NT2/D1 (cell line): ENCODE data around the gene CDK14.

Source experiments
- DNase-seq: peaks from one replicate; pipeline ENCODE4 v3.0.0-alpha.2; 2011; ENCODE audit warnings: low read depth, low spot score
- H3K27me3 ChIP-seq: 2 replicates; pipeline ENCODE4 v1.6.0; 2011; ENCODE audit warnings: mild to moderate bottlenecking; ENCODE audit not compliant: insufficient read length, insufficient read depth
- H3K36me3 ChIP-seq: 2 replicates; pipeline ENCODE4 v1.6.1; 2011; ENCODE audit warnings: mild to moderate bottlenecking, low read length, mixed read lengths; ENCODE audit not compliant: insufficient read depth, insufficient read length
- H3K4me1 ChIP-seq: 2 replicates; pipeline ENCODE4 v1.5.1; 2011; ENCODE audit not compliant: insufficient read depth, insufficient read length
- H3K4me3 ChIP-seq: 2 replicates; pipeline ENCODE4 v1.5.1; 2011; ENCODE audit warnings: low read depth; ENCODE audit not compliant: insufficient read length
- H3K9ac ChIP-seq: 2 replicates; pipeline ENCODE4 v1.6.0; 2011; ENCODE audit warnings: low read depth; ENCODE audit not compliant: insufficient read length
- H3K9me3 ChIP-seq: 2 replicates; pipeline ENCODE4 v1.5.1; 2011; ENCODE audit warnings: mild to moderate bottlenecking, low read length; ENCODE audit not compliant: insufficient read depth
- SUZ12 ChIP-seq: IDR thresholded peaks from 2 replicates; pipeline ENCODE4 v1.6.1; 2011; ENCODE audit not compliant: insufficient read length, insufficient read depth; ENCODE audit errors: extremely low read depth
- YY1 ChIP-seq: IDR thresholded peaks from 2 replicates; pipeline ENCODE4 v1.6.1; 2011; ENCODE audit not compliant: insufficient read length, insufficient read depth
- ZNF274 ChIP-seq: IDR thresholded peaks from 2 replicates; pipeline ENCODE4 v1.6.1; 2011; ENCODE audit warnings: mild to moderate bottlenecking, low read depth, low read length

Gene CDK14

DNA sequence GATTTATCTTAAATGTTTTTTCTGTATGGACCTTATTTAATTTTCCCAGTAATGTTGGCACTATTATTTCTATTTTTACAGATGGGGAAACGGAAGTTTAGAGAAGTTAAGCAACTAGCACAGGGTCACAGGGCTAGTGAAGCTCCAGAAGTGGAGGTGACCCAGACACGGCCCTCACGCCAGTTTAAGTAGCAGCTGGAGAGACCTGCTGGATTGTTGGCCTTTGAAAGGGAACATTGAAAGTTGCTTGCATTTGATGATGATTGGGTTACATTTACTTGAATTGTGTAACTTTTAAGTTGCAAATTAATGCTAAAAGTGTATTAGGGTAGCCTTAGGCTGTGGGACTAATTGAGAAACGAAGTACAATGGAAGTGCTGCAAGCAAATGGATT is 25.6 kb downstream of the CDK14 start:
- no peak overlapping the region for H3K9ac ChIP-seq
- no peaks in the 10 kb centered on the region; the same call in 1 of the 2 replicates for H3K9me3 ChIP-seq
- no peak for TF ChIP-seq SUZ12
- no peak for TF ChIP-seq YY1
- TF ChIP-seq ZNF274: no peak
- H3K4me1 ChIP-seq: no peaks in the 10 kb centered on the region
- H3K36me3 ChIP-seq: peaks cover 4% of the 10 kb centered on the region
- peak; percentile 63 for DNase-seq
- no peak overlapping the region for H3K4me3 ChIP-seq
- H3K27me3 ChIP-seq: peaks cover 9% of the 10 kb centered on the region

DNA sequence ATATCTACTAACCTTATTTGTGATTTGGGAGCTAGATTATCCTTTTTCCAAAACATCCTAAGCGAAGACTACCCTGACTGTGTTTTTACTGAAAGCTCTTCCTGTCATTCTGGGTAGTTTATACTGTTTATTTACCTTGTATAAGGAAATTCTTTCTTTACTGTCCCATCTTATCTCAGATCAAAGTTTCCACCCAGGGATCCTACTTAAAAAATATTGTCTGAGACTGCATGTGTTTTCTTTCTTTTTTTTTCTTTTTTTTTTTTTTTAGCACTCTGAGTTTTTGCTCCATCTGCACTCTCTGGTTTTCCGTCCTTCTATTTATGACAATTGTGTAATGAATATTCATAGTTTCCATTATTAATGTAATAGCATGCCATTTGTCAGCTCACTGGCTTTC is 26.5 kb downstream of the CDK14 start:
- Histone ChIP-seq H3K4me1 (no peaks in the 10 kb centered on the region), H3K36me3 (peaks cover 4% of the 10 kb centered on the region), H3K9me3 (no peaks in the 10 kb centered on the region; the same call in 1 of the 2 replicates), H3K9ac (no peak overlapping the region), H3K27me3 (peaks cover 9% of the 10 kb centered on the region), H3K4me3 (no peak overlapping the region)
- no peak for TF ChIP-seq ZNF274
- no peak for TF ChIP-seq SUZ12
- no peak for TF ChIP-seq YY1
- no peak for DNase-seq

DNA sequence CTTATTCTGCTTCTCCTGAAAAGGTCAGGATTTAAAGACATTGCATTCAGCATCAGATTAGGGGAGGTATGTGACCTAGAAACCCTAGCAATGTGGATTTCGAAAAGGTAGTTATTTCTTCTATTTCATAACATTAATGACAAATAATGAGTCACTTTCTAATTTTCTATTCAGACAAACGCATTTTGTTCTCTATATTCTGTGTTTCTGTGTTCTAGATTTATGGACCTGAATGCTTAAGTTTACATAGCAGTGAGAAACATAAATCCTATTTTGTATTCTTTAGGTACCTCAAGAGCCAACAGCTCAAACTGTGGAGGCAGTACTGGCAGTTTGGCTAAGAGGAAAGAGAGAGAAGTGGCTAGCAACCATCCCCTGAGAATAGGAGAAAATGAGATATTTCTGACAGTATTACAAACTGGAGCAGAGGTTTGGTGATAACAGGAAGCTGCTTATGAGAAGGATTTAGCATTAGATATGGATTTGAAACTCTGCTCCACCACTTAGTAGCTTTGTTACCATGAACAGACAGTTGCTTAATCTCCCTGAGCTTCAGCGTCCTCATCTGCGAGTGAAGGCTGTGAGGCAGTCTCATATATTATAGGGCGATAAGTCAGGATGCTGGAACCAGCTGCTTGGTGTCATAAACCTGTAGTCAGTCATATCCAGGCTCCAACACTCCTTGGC is 28.2 kb downstream of the CDK14 start:
- no peaks in the 10 kb centered on the region for H3K4me1 ChIP-seq
- H3K9ac ChIP-seq: no peak overlapping the region
- TF ChIP-seq SUZ12: no peak
- no peak for TF ChIP-seq YY1
- no peak for TF ChIP-seq ZNF274
- no peaks in the 10 kb centered on the region; the same call in 1 of the 2 replicates for H3K9me3 ChIP-seq
- H3K27me3 ChIP-seq: peaks cover 9% of the 10 kb centered on the region
- no peak for DNase-seq
- H3K4me3 ChIP-seq: no peak overlapping the region
- H3K36me3 ChIP-seq: peaks cover 4% of the 10 kb centered on the region

DNA sequence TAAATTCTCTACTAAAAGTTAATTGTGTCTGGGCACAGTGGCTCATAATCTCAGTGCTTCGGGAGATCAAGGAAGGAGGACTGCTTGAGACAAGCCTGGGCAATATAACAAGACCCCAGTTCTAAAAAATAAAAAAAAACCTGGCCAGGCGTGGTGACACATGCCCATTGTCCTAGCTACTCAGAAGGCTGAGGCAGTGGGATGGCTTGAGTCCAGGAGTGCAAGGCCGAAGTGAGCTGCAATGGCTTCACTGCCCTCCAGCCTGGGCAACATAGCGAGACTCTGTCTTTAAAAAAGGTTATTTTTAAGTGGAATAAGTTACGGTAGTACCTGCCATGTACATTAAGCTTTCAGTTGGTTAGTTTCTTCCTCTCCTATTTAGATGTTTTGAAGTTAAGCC is 28.9 kb downstream of the CDK14 start:
- no peak overlapping the region for H3K4me3 ChIP-seq
- H3K27me3 ChIP-seq: peaks cover 9% of the 10 kb centered on the region
- no peaks in the 10 kb centered on the region for H3K4me1 ChIP-seq
- no peak overlapping the region for H3K9ac ChIP-seq
- DNase-seq: no peak
- TF ChIP-seq YY1: no peak
- TF ChIP-seq ZNF274: no peak
- TF ChIP-seq SUZ12: no peak
- no peaks in the 10 kb centered on the region; the same call in 1 of the 2 replicates for H3K9me3 ChIP-seq
- peaks cover 4% of the 10 kb centered on the region for H3K36me3 ChIP-seq

DNA sequence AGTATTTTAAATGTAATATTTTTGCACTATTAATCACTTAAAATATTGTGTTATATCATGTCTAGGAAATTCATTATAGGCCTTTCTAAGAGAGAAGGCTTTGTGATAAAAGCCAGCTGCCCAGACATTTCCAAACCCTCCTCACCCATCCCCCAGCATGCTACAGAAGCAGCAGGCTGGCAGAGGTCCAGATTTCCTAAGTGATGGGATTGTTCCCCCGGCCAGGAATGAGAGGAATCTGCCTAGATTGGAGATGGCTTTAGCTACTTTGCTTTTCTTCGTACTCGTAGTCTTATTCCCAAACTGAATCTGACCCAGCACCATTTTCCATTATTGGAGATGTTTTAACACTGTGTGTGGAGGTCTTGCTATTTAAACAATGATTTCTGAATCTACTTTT is 29.4 kb downstream of the CDK14 start:
- DNase-seq: peak; percentile 83
- H3K4me3 ChIP-seq: no peak overlapping the region
- H3K27me3 ChIP-seq: peaks cover 6% of the 10 kb centered on the region
- no peaks in the 10 kb centered on the region for H3K4me1 ChIP-seq
- no peak overlapping the region for H3K9ac ChIP-seq
- no peaks in the 10 kb centered on the region for H3K9me3 ChIP-seq
- no peak for TF ChIP-seq ZNF274
- TF ChIP-seq YY1: no peak
- TF ChIP-seq SUZ12: no peak
- H3K36me3 ChIP-seq: peaks cover under 1% of the 10 kb centered on the region

DNA sequence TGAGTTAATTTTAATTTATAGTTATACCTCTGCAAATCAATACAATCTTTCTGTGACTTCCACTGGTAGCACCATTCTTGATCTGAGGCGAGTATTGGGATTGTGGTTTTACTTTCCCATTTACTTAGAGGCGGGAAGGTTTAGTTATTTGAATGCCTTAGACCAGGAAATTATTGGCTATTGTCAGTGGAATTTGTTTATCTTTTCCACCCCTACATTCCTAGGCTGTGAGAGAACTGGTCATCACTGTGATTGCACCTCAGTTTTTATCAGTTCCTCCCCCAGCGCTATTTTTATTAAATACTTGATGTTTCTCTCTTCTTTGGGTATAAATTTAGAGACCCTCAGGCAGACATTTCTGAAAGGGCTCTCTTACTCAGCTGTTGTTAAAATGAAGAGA is 29.9 kb downstream of the CDK14 start:
- no peak overlapping the region for H3K4me3 ChIP-seq
- H3K9me3 ChIP-seq: no peaks in the 10 kb centered on the region
- peaks cover 2% of the 10 kb centered on the region for H3K27me3 ChIP-seq
- no peaks in the 10 kb centered on the region for H3K36me3 ChIP-seq
- no peak overlapping the region for H3K9ac ChIP-seq
- DNase-seq: no peak
- TF ChIP-seq SUZ12 (no peak), YY1 (no peak), ZNF274 (no peak)
- no peaks in the 10 kb centered on the region for H3K4me1 ChIP-seq

DNA sequence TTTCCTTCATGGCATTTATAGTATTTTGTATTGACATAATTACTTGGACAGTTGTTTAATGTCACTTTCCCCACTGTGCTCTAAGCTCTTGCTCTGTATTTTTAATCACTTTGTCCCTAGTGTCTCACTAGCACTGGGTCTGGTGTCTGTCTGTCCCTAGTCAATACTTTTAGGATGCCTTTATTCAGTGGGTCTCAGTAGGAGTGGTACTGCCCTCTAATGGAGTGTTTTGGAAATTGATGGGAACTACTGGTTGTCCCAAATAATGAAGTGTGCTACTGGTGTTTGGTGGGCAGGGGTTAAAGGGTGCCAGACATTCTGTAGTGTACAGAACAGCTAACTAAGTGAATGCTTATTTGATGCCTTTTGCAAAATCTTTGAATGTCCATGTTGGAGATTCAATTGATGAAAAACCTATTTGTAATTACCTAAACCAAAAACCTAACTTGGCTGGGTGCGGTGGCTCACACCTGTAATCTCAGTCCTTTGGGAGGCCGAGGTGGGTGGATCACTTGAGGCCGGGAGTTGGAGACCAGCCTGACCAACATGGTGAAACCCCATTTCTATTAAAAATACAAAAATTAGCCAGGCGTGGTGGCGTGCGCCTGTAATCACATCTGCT is 33.3 kb downstream of the CDK14 start:
- Histone ChIP-seq H3K36me3 (no peaks in the 10 kb centered on the region), H3K4me3 (no peak overlapping the region), H3K9me3 (no peaks in the 10 kb centered on the region), H3K4me1 (no peaks in the 10 kb centered on the region), H3K27me3 (no peaks in the 10 kb centered on the region), H3K9ac (no peak overlapping the region)
- peak; percentile 60 for DNase-seq
- TF ChIP-seq ZNF274 (no peak), YY1 (no peak), SUZ12 (no peak)
